22Rv1 (cell line): ENCODE results near the gene GRP.

ENCODE experiments used
- H3K27ac ChIP-seq: fragments of 450-650 bp; 2 replicates; pipeline ENCODE4 v1.5.1; 2017
- ZFX ChIP-seq: fragments of 450-650 bp; IDR thresholded peaks from 2 replicates; pipeline ENCODE4 v1.6.1; 2017; ENCODE audit warnings: antibody characterized with exemption, borderline replicate concordance
- TF ChIP-seq, protein P1 (sequence below): fragments of 450-650 bp; IDR thresholded peaks from 2 replicates; pipeline ENCODE4 v1.5.1; 2017; ENCODE audit warnings: mild to moderate bottlenecking

Gene GRP

DNA sequence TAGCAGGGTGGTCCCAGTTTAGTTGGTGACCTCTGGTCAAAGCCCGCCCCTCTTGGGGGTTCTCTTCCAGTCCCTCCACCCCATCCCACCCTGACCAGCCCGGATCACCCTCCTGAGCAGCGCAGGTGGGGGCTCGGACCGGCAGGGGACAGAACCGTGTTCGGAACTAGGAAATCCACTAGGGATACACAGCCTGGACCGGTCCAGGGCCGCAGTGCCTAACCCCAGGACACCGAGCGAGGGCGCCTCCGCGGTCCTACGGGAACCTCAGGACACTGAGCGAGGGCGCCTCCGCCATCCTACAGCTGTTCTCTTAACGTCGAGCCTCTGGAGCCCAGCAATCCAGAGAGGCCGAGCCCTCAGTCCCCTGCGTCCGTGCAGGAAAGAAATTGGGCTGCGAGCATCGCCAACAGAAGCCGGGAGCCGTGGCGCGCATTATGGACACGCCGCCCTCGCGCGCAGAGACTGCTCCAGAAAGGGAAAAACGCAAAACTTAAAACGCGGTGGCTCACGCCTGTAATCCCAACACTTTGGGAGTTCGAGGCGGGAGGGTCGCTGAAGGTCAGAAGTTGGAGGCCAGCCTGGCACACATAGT, 44.8 kb downstream of the GRP start:
- H3K27ac ChIP-seq = no peak overlapping the region
- TF ChIP-seq, protein P1, sequence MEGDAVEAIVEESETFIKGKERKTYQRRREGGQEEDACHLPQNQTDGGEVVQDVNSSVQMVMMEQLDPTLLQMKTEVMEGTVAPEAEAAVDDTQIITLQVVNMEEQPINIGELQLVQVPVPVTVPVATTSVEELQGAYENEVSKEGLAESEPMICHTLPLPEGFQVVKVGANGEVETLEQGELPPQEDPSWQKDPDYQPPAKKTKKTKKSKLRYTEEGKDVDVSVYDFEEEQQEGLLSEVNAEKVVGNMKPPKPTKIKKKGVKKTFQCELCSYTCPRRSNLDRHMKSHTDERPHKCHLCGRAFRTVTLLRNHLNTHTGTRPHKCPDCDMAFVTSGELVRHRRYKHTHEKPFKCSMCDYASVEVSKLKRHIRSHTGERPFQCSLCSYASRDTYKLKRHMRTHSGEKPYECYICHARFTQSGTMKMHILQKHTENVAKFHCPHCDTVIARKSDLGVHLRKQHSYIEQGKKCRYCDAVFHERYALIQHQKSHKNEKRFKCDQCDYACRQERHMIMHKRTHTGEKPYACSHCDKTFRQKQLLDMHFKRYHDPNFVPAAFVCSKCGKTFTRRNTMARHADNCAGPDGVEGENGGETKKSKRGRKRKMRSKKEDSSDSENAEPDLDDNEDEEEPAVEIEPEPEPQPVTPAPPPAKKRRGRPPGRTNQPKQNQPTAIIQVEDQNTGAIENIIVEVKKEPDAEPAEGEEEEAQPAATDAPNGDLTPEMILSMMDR = no peak
- TF ChIP-seq ZFX = no peak

DNA sequence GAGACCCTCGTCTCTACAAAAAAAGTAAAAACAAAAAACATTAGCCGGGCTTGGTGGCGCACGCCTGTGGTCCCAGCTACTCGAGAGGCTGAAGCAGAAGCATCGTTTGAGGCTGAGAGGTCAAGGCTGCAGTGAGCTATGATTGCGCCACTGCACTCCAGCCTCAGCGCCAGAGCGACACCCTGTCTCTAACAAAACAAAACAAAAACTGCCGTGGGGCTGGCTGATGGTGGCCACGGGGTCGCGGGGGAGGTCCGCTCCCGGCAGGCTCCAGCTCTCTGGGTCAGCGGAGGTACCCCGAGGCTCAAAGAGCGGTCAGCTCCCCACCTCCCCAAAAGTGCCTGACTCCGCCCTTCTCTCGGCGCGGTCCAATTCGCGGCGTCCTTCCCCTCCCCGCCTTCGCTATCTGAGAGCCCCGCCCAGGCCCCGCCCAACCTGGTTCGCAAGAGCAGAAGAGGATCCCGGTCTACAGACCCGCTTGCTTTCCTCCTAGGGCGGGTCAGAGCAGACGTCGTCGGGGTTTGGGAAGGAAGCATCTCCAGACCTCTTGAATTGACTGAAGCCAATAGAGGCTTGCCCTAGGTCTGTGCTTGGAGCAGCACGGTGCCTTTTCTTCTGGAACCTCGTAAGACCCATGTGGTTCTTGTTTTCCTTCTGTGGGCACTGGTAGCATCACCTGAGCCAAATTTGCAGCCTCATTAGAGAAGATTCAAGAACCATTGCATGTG, 45.5 kb downstream of the GRP start:
- H3K27ac ChIP-seq = no peak overlapping the region

DNA sequence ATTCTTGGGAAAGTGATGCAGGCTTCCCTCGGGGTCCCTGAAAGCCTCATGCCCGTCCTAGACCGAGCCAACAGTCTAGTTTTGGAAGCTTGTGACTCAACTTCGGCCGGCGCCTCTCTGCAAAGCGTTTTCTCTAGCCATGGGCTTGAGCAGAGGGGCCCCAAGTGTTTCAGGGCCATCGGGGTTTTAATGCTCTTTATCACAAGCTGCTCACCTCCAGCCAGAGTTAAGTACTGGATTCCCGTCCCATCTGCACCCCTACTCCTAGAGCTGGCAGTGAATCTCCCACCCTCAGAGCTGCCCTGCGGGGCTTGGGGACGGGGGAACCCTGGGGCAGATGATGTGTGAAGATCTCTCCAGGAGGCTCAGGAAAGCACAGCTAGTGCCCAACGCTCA, 46.0 kb downstream of the GRP start:
- TF ChIP-seq, protein P1 = no peak
- no peak for TF ChIP-seq ZFX
- no peak overlapping the region for H3K27ac ChIP-seq

More for the DNA sequence above, 45.5 kb downstream of the GRP start:
- TF ChIP-seq, protein P1 = no peak
- TF ChIP-seq ZFX = no peak

DNA sequence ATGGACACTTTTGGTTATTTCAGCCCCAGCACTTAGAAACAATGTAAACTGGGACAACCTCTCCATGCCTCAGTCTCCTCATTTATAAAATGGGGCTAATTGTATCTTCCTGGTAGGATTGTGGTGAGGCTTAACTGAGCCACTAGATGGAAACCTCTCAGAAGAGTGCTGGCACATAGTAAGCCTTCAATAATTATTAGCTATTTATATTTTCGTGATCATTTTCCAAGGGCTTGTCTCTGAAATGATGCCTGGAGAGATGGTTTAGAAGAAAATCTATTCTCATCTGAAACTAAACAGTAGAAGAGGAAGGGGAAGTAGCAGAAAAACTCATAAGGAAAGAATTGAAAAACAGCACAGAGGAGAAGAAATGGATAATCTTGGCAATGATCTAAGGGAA, 46.5 kb downstream of the GRP start:
- H3K27ac ChIP-seq = no peak overlapping the region
- no peak for TF ChIP-seq ZFX
- TF ChIP-seq, protein P1 = no peak

DNA sequence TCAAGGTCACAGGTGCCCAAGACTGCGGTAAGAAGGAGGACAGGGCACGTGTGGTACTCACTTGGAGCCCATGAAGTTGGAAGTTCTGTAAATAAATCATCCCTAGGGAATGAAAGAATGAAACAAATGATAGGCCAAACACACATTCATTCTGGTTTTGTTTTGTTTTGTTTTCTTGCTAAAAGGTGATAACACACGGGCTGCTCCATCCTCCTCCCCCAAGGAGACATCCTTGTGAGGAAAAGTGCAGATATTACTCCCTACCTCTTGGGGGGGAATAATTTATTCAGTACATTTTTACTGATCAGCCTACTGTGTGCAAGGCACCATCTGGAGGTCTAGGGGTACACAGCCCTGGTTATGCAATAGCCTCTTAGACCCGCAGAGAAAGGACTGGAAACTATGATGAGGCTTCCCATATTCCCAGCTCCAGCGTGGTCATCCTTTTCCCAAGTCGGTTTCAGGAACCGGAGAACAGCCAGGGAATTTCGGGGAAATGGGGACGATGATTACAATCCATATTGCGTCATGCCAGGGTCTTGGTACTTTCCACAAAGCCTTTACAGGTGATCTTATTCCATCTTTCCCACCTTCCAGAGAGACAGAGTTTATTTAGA, 47.0 kb downstream of the GRP start:
- H3K27ac ChIP-seq = no peak overlapping the region
- TF ChIP-seq ZFX = no peak
- TF ChIP-seq, protein P1 = no peak

DNA sequence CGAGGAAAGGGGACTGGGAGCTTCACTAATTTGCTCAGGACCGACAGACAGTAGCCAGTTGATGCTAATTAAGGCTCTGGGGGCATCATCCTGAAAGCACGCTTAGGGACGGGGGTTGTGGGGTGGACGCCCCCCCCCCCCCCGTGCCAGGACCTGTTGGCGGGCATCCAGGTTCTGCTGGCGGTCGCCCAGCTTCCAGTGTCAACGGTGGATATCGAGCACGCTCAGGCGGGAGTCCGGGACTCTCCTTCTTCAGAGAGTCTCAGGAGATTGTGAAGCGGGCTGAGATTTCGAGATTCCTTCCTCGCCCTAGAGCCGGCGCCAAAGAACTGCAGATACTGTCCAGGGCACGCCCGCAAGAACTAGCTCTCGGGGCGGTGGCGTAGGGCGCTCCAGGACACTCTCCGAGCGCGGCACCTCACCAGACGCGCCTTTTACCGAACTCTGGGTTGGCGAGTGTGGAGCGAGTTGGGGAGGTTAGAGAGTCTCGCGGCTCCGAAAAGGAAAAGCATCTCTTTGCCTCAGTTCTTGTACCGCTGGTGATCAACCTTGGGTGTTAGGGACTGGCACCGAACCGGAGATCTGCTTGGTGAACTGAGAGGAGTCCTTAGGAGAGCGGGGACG, 47.7 kb downstream of the GRP start:
- H3K27ac ChIP-seq = no peak overlapping the region
- TF ChIP-seq, protein P1 = no peak

DNA sequence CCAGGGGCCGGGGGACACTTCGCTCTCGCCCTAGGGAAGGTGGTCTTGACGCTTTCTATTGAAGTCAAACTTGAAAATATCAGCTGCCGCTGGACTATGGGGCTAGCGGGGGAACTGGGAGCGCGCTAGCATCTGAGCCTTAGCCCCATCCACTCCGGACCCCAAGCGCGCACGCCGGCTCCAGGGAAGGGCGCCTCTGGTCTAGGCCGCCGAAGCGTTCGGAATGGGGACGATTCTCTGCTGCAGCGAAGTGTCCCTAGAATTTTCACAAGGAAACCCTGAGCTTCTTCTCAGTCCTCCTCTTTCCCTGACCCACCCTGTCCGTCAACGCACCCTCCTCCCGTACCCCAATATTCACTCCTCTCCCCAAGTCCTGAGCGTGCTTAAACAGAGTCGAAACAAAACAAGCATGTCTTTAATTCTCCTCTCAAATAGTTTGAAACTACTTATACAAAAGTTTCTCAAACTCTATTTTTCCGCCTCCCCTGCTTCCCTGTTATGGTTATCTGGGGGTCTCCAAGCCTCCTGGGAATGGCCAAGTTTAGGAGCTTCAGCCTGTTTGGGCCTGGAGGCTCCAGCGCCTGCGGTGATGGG, 48.3 kb downstream of the GRP start:
- TF ChIP-seq ZFX = no peak
- TF ChIP-seq, protein P1 = no peak
- H3K27ac ChIP-seq = no peak overlapping the region
